SKM-1 treated with dmso at 0.1 percent for 144 hours (cell line): ENCODE data around the gene PCNX4.

Source experiments
- DNase-seq: peaks from one replicate; lab custom pipeline; 2025; ENCODE audit not compliant: unreplicated experiment; lab: John Stamatoyannopoulos, UW

The PCNX4 gene

GRCh38 chr14:60204843-60205774, 113.4 kb downstream of the PCNX4 start:
- no peak for DNase-seq

DNA sequence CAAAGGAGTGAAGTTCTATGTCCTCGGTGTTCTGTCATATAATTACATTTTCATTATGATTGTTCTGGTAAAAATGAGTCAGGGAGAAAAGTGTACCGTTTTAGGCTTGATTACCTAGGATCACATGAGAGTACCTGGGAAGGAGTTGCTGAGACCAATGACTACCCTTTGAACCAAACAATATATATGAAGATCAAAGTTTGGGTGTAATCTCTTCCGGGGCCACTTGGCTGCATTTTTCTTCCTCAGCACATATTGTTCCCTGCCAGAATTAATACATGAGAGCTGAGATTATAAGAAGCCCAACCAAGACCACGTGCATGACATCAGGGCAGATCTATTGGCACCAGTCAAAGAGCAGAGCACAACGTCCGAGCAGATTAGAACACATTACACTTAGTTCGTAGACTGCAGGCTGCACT, 114.5 kb downstream of the PCNX4 start:
- no peak for DNase-seq

GRCh38 chr14:60206837-60207533, 115.3 kb downstream of the PCNX4 start:
- DNase-seq: peak; percentile 52

GRCh38 chr14:60210703-60211102, 119.0 kb downstream of the PCNX4 start:
- no peak for DNase-seq

GRCh38 chr14:60211153-60211552, 119.4 kb downstream of the PCNX4 start:
- DNase-seq: no peak

GRCh38 chr14:60212503-60213371, 121.0 kb downstream of the PCNX4 start:
- no peak for DNase-seq

DNA sequence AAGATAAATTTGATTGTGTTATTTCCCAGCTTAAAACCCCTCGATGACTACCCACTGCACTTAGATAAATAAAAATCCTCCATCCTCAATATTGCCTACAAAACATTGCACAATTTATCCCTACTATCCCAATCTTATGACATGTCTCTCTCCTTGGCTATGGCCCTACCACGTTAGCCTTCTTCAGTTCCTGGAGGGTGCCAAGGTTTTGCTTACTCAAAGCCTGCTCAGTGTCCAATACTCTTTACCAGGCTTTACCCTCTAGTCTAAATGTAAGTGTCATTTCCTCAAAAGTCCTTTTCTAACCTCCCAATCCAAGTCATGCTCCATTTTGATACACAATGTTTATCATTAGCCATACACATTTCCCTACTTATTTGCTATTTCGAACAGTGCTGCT, 122.3 kb downstream of the PCNX4 start:
- DNase-seq: no peak

DNA sequence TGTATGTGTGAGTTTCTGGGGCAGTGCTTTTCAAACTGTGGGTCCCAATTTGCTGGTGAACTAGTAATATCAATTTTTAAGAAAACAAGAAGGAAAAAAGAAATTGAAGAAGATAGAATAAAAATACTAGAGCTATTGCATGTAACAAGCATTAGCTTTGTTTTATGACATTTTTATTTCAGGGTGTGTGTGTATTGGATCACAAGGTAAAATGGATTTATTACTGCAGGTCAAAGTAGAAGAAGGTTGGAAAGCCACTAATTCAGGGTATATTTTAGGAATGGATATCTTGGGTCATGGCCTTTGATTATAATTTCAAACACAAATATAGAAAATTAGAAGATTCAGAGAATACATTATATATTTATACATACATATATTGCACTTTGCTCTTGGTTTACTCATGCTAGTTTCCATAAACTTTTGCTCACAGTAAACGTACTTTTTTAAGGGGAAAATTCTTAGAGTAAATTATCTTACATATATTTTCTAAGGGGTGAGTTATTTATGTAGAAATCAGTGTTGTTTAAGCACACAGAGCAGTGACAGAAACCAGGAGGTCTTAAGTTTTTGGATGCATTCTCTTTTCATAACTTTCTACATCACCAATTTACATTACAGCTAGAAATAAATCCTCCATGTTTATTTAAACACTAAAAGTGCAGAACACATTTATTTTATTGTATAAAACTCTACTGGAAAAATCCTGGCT, 122.8 kb downstream of the PCNX4 start:
- no peak for DNase-seq

- DNase-seq: no peak
Measured at GRCh38 chr14:60215127-60215444, 123.4 kb downstream of the PCNX4 start.

- DNase-seq: no peak
Measured at GRCh38 chr14:60215520-60216420, 124.0 kb downstream of the PCNX4 start.

GRCh38 chr14:60217713-60218112, 126.0 kb downstream of the PCNX4 start:
- DNase-seq: no peak
